ENCODE results near the gene UNC93B1. TPM values are rescaled to one million over a fixed set of nuclear protein-coding genes. Genes with fewer than 3 reads are reported as not detected.
"Not testable (repeated sequence)": the region's sequence is repeated elsewhere in the genome, so short reads cannot be mapped to it uniquely, and the experiment has no call there.

Gene UNC93B1
- total RNA-seq, 1 experiment from 2014 or later, result 23.3 TPM

DNA sequence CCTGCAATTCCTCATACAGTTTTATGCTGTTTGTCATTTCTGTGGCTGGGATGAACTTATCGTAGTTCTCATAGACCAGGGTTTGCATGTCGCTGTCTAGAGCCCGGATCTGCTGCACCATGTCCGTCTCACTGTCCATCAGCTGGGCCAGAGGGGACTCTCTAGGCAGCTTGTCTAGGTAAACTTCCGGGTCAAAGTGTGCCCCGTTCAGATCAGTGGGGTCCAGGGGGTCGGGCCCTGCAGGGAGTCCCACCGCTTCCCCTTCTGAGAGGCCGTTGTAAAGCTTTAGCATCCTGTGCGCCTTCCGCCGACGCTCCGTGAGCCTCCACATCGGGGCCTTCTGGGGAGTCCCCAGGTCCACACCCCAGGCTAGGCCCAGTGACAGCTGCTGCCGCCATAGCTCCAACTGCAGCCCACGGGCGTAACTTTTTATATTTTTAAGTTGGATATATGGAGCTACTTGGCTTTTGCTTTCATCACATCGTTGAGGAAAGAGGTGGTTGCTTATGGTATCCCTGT lies 38.0 kb downstream of the UNC93B1 start:
- not testable (repeated sequence) for H3K27ac Mint-ChIP-seq; H3K4ac ChIP-seq (ENCODE audit: low read depth, low read length); H2BK5ac ChIP-seq (ENCODE audit: insufficient read length, low read length); H4K8ac ChIP-seq (replicated peaks; ENCODE audit: insufficient read length, low read depth, low read length); H3K9ac ChIP-seq (ENCODE audit: extremely low read depth, insufficient read length, low read length); H3K23me2 ChIP-seq (ENCODE audit: insufficient read length, low read depth, low read length, poor library complexity, severe bottlenecking); H3K23ac ChIP-seq (ENCODE audit: insufficient read length, low read depth, low read length); H3K27me3 ChIP-seq (ENCODE audit: insufficient read depth, low read length); H4K91ac ChIP-seq (ENCODE audit: insufficient read length, low read depth, low read length); H2BK15ac ChIP-seq (ENCODE audit: low read depth, low read length); H3K4me1 ChIP-seq (ENCODE audit: insufficient read depth, low read length); H2AK5ac ChIP-seq (ENCODE audit: insufficient read length, low read length); H3K79me1 ChIP-seq (ENCODE audit: insufficient read depth, low read depth, low read length, poor library complexity, severe bottlenecking); H4K5ac ChIP-seq (ENCODE audit: insufficient read length, low read depth, low read length); H2AFZ ChIP-seq (ENCODE audit: low read length); H3K4me3 Mint-ChIP-seq; DNase-seq; H3K27ac ChIP-seq (ENCODE audit: insufficient read length, low read depth, low read length); H3K4me1 Mint-ChIP-seq; H2BK12ac ChIP-seq (ENCODE audit: insufficient read length, low read depth, low read length); H3T11ph ChIP-seq (ENCODE audit: low read length); H3K27me3 Mint-ChIP-seq (ENCODE audit: low read depth); H3K79me2 ChIP-seq (ENCODE audit: insufficient read depth, low read length); H3K9me3 ChIP-seq (ENCODE audit: control insufficient read depth, low read depth, low read length); H2BK20ac ChIP-seq (ENCODE audit: low read depth, low read length, poor library complexity, severe bottlenecking); H2BK120ac ChIP-seq (ENCODE audit: low read depth, low read length, poor library complexity, severe bottlenecking); H3K56ac ChIP-seq (ENCODE audit: insufficient read length, low read depth, low read length); H4K20me1 ChIP-seq (ENCODE audit: control insufficient read depth, insufficient read depth, insufficient read length); H3K4me2 ChIP-seq (ENCODE audit: insufficient read depth, insufficient read length, low read length); H3K14ac ChIP-seq (ENCODE audit: insufficient read depth, low read length); H3K36me3 Mint-ChIP-seq (ENCODE audit: insufficient read depth in 1 of 3, low read depth in 3 of 3); H3K18ac ChIP-seq (ENCODE audit: insufficient read length, low read depth, low read length)
- WGBS (ENCODE audit: extremely low coverage, insufficient read length, low lambda C conversion rate), result no CpG with 5 or more reads among the region's 19 CpGs
- peaks cover 11% of the 10 kb centered on the region in 2 experiments for H3K9me3 Mint-ChIP-seq

DNA sequence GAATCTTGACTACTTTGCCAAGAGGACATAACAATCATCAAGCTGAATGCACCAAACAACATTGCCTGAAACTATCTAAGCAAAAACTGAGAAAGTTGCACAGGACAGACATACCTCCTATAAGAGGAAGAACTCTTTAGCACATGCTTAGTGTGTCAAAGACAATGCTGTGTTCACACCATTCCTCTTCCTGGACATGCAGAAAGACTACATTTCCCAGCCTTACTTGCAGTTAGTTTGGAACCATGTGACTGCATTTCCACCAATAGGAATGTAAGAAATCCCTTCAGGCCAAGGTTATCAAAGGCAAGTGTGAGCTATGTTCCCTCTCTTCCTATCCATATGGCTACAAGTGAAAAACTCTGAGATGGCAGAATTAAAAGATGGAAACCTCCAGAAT lies 39.2 kb downstream of the UNC93B1 start:
- not testable (repeated sequence) for H2BK120ac ChIP-seq (ENCODE audit: low read depth, low read length, poor library complexity, severe bottlenecking); H3K18ac ChIP-seq (ENCODE audit: insufficient read length, low read depth, low read length)

More for the DNA sequence above, 39.2 kb downstream of the UNC93B1 start:
- H3T11ph ChIP-seq (ENCODE audit: low read length); H4K20me1 ChIP-seq (ENCODE audit: control insufficient read depth, insufficient read depth, insufficient read length); H3K23me2 ChIP-seq (ENCODE audit: insufficient read length, low read depth, low read length, poor library complexity, severe bottlenecking); H3K79me2 ChIP-seq (ENCODE audit: insufficient read depth, low read length); H3K4me2 ChIP-seq (ENCODE audit: insufficient read depth, insufficient read length, low read length); H2BK20ac ChIP-seq (ENCODE audit: low read depth, low read length, poor library complexity, severe bottlenecking); H3K14ac ChIP-seq (ENCODE audit: insufficient read depth, low read length); H2AK5ac ChIP-seq (ENCODE audit: insufficient read length, low read length); H3K4me1 ChIP-seq (ENCODE audit: insufficient read depth, low read length); H3K56ac ChIP-seq (ENCODE audit: insufficient read length, low read depth, low read length); H4K5ac ChIP-seq (ENCODE audit: insufficient read length, low read depth, low read length); H3K27me3 ChIP-seq (ENCODE audit: insufficient read depth, low read length); H3K27me3 Mint-ChIP-seq (ENCODE audit: low read depth); H3K4me1 Mint-ChIP-seq; H2BK12ac ChIP-seq (ENCODE audit: insufficient read length, low read depth, low read length); H3K4me3 Mint-ChIP-seq; H3K36me3 Mint-ChIP-seq (ENCODE audit: insufficient read depth in 1 of 3, low read depth in 3 of 3); H2BK15ac ChIP-seq (ENCODE audit: low read depth, low read length); DNase-seq; H2AFZ ChIP-seq (ENCODE audit: low read length); H4K8ac ChIP-seq (replicated peaks; ENCODE audit: insufficient read length, low read depth, low read length); H3K9ac ChIP-seq (ENCODE audit: extremely low read depth, insufficient read length, low read length); H4K91ac ChIP-seq (ENCODE audit: insufficient read length, low read depth, low read length); H3K4ac ChIP-seq (ENCODE audit: low read depth, low read length); H3K79me1 ChIP-seq (ENCODE audit: insufficient read depth, low read depth, low read length, poor library complexity, severe bottlenecking); H3K27ac Mint-ChIP-seq; H3K23ac ChIP-seq (ENCODE audit: insufficient read length, low read depth, low read length); H2BK5ac ChIP-seq (ENCODE audit: insufficient read length, low read length); H3K9me3 ChIP-seq (ENCODE audit: control insufficient read depth, low read depth, low read length); H3K27ac ChIP-seq (ENCODE audit: insufficient read length, low read depth, low read length): not testable (repeated sequence)
- H3K9me3 Mint-ChIP-seq, result peaks cover 11% of the 10 kb centered on the region in 2 experiments

All from H9 (cell line).